ENCODE results near the gene ZNF554. TPM values are rescaled to one million over a fixed set of nuclear protein-coding genes. Genes with fewer than 3 reads are reported as not detected.
"Not testable (repeated sequence)": the region's sequence is repeated elsewhere in the genome, so short reads cannot be mapped to it uniquely, and the experiment has no call there.

Gene ZNF554
- total and polyA plus RNA-seq, 2 experiments from 2014 or later: 2.0 to 7.5 TPM

DNA sequence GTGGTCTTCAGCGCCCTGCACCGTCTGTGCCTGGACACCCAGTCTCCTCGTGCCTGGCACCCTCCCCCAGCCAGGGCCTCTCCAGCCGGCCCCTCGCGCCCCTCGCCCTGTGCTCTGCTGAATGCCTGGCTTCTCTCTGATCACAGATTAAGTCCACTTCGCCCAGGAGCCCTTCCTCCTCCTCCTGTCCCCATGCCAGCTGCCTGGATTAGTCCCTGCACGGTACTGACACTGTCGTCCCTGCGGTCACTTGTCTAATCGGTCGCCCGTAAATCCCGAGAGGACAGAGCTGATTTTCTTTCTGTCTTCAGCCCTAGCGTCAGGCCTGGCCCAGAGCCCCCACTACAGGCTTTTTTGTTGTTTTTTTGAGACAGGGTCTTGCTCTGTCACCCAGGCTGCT lies 27.8 kb upstream of the ZNF554 start (continued):
- no peak for TF ChIP-seq ZNF462 (CRISPR knock-in tag; IDR thresholded peaks at IDR 0.05)
- no peak for TF ChIP-seq EZH2 (IDR thresholded peaks at IDR 0.05; ENCODE audit: low read depth, unreplicated experiment)
- TF ChIP-seq NANOG (IDR thresholded peaks at IDR 0.05; ENCODE audit: borderline replicate concordance): no peak
- no peak for TF ChIP-seq EZH2phosphoT487 (IDR thresholded peaks at IDR 0.05; ENCODE audit: unreplicated experiment)
- TF ChIP-seq, protein P1, sequence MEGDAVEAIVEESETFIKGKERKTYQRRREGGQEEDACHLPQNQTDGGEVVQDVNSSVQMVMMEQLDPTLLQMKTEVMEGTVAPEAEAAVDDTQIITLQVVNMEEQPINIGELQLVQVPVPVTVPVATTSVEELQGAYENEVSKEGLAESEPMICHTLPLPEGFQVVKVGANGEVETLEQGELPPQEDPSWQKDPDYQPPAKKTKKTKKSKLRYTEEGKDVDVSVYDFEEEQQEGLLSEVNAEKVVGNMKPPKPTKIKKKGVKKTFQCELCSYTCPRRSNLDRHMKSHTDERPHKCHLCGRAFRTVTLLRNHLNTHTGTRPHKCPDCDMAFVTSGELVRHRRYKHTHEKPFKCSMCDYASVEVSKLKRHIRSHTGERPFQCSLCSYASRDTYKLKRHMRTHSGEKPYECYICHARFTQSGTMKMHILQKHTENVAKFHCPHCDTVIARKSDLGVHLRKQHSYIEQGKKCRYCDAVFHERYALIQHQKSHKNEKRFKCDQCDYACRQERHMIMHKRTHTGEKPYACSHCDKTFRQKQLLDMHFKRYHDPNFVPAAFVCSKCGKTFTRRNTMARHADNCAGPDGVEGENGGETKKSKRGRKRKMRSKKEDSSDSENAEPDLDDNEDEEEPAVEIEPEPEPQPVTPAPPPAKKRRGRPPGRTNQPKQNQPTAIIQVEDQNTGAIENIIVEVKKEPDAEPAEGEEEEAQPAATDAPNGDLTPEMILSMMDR (conservative IDR thresholded peaks at IDR 0.05; ENCODE audit: low read depth in 2 of 2): no peak
- TF ChIP-seq POLR2AphosphoS5 (IDR thresholded peaks at IDR 0.05; ENCODE audit: low read depth): no peak
- TF ChIP-seq ZNF114 (CRISPR knock-in tag; IDR thresholded peaks at IDR 0.05): no peak
- TF ChIP-seq ETS1 (IDR thresholded peaks at IDR 0.05): no peak

DNA sequence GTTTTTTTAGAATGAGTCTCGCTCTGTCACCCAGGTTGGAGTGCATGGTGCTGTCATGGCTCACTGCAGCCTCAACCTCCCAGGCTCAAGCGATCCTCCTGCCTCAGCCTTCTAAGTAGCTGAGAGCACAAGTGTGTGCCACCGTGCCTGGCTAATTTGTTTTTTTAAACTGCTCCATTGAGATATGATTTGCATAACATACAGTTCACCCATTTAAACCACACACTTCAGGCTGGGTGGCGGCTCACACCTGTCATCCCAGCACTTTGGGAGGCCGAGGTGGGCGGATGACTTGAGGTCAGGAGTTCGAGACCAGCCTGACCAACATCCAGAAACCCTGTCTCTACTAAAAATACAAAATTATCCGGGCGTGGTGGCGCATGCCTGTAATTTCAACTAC lies 27.0 kb upstream of the ZNF554 start:
- peaks cover 10% of the 10 kb centered on the region; the same call in 1 of the 3 replicates for H3K4me1 Mint-ChIP-seq
- not testable (repeated sequence) for H3F3A ChIP-seq (replicated peaks; ENCODE audit: low read depth); H3K4me3 Mint-ChIP-seq; H3K4me3 ChIP-seq; H2AFZ ChIP-seq; H3K9me3 Mint-ChIP-seq; H3K4me1 ChIP-seq (ENCODE audit: insufficient read depth); H3K9me2 ChIP-seq (ENCODE audit: insufficient read depth); H3K27ac Mint-ChIP-seq; DNase-seq (ENCODE audit: low spot score); H3K27ac ChIP-seq (ENCODE audit: low read depth); ATAC-seq; H3K27me3 ChIP-seq (ENCODE audit: insufficient read depth); H3K4me2 ChIP-seq
- H3K27me3 Mint-ChIP-seq (ENCODE audit: insufficient read depth, low read depth, poor library complexity): peaks cover 16% of the 10 kb centered on the region
- H4K20me1 ChIP-seq (replicated peaks; ENCODE audit: insufficient read depth): peaks cover 17% of the 10 kb centered on the region; the same call in 1 of the 2 replicates
- peaks cover 31% of the 10 kb centered on the region for H3K79me2 ChIP-seq (replicated peaks; ENCODE audit: insufficient read depth)
- peaks cover 70% of the 10 kb centered on the region for H3K36me3 Mint-ChIP-seq (ENCODE audit: low read depth)
- H3K36me3 ChIP-seq (ENCODE audit: insufficient read depth): peaks cover 11% of the 10 kb centered on the region

Data from GM23338 (cell line).